NCI-H1930 (cell line): ENCODE measurements around the gene ACVRL1.

Source experiments
- DNase-seq, 2 experiments: peaks; one replicate each; lab custom pipeline; 2025; lab: John Stamatoyannopoulos, UW

Gene ACVRL1

DNA sequence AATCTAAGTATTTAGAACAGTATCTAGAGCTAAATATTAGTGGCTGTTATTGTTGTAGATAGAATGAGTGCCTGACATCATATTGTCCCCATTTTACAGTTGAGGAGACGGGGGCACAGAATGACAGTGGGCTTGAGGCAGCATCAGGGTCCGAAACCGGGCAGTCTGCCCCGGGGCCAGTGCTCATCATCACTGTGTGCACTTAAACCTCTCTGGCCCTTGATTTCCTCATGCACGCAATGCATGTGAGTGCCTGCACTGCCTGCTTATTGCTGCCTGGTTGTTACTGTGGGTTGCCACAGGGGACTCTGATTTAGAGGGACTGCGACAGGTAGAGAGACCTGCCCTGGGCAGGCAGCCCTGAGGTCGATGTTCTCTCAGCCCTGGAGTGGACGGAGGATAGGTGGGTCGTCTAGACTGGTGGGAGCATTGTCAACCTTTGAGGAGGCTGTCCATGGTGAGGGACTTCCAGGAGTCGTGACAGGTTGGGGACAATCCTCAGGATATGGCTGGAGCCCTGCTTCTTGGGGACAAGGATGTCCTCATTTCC, 9.8 kb downstream of the ACVRL1 start:
- no peak for DNase-seq

GRCh38 chr12:51917746-51918453, 10.6 kb downstream of the ACVRL1 start:
- DNase-seq = no peak

DNA sequence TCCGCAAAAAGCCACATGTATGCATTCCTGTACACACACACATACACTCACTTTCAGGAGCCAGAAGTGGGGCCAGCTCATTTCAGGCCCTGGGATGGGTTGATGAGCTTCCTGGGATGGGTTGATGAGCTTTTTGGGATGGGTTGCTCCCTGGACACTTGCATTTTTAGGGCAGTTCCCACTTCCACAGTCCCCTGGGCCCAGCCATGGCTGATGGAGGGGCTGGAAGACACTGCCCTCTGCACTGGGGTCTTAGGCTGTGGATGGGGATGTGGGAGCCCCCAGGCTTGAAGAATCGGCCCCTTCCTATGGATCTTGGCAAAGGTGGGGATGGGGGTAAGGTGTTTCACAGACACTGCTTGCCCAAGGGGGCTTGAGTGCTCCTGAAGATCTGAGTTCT, 12.7 kb downstream of the ACVRL1 start:
- DNase-seq = no peak

- DNase-seq = no peak
Observed at GRCh38 chr12:51921017-51921725, 13.9 kb downstream of the ACVRL1 start.

- no peak for DNase-seq
Observed at GRCh38 chr12:51922146-51922545, 14.8 kb downstream of the ACVRL1 start.

GRCh38 chr12:51922762-51923505, 15.6 kb downstream of the ACVRL1 start:
- no peak for DNase-seq

DNA sequence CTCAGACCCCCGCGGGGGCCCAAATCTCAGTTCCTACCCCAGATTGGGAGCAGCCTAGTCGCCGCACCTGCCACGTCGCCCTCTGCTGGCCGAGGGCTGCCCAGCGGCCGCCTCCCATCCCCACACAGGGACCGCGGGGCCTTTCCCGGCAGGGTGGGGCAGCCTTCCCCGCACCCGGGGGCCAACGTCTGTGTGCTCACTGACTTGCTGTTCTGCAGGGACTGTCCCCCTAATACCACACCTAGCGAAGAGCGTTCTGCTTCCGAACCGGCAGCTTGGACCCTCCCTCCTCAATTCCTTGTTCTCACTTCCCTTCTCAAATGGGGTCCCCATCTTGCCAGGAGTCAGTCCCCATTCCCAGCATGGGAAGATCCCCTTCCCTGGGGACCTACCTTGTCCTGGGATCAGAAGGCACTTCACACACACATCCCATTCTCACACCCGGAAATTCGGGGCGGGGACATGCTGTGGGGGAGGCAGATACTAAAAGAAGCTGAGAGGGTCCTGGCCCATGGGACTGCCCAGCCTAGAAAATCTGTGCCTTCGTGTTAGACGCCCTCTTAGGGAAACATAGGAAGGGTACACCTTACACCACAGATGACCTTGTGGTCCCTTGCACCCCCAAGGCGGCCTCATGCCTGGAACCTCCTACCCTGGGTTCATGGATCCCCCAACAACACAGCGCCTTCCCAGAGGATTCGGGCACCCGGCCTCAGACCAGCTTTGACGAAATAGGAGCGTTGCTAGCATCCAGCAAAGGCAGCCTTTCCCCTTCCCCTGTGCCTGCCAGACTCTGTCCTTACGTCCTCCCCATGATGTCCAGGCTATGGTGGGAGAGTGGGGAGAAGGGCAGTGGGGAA, 16.4 kb downstream of the ACVRL1 start:
- DNase-seq = peak; percentile 22 to 45

DNA sequence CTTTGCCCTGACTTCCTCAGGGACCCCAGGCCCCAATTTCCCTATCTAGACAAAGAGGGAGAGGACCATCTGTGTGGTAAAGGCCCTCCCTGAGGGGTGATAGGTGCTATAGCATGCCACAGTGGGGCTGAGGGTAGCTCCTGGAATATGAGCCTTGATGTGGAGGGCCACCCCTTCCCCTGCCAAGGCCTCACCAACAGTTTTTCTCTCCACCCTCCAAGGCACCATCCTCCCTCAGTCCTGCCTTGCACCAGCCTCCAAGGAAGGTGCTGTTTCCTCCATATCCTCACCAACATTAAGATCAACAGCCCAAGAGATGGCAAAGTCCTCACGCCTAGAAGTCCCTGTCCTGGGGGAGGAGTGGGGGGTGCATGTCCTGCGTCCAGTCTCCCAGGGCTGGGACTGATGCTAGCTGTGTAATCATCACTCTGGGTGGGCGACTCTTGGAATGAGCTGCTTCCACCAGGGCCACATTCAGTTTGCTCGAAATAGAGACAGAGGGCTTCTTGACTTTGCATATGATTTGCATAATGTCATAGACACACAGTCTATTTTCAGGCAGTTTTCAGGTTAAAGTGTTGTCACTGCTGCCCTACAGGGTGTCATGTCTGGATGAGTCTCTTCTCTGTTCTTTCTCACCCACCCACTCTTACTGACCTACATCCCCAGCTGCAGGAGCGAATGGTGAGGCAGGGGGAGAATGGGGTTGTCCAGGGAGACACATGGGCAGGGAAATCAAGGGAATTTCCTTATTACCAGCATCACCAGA, 17.4 kb downstream of the ACVRL1 start:
- no peak for DNase-seq

- DNase-seq = no peak
Observed at GRCh38 chr12:51925346-51926063, 18.2 kb downstream of the ACVRL1 start.

DNA sequence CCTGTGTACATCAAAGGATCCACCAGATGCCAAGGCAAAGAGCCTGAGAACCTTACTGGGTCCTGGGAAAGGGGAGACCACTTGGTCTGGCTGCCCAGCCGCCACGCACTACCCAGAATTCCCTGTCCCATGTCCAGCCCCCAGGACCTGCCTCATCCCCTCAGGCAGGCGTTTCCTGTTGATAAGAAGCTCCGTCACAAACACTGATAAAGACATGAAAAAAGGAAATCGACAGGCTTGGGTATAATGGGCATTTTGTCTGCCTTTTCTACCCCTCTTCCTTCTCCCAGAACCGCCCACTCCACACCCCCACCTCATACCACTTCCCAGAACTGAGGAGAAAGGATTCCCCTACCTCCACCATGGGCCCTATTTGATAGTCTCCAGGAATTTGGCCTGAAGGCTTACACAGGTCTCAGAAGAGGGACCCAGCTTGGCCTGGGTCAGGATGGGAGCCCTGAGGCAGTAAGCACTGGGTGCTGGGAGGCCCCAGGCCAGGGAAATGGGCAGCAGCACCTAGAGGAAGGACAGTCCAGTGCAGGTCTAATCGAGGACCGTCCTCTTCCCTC, 18.8 kb downstream of the ACVRL1 start:
- DNase-seq = no peak

- DNase-seq = no peak
Observed at GRCh38 chr12:51926718-51927117, 19.4 kb downstream of the ACVRL1 start.

DNA sequence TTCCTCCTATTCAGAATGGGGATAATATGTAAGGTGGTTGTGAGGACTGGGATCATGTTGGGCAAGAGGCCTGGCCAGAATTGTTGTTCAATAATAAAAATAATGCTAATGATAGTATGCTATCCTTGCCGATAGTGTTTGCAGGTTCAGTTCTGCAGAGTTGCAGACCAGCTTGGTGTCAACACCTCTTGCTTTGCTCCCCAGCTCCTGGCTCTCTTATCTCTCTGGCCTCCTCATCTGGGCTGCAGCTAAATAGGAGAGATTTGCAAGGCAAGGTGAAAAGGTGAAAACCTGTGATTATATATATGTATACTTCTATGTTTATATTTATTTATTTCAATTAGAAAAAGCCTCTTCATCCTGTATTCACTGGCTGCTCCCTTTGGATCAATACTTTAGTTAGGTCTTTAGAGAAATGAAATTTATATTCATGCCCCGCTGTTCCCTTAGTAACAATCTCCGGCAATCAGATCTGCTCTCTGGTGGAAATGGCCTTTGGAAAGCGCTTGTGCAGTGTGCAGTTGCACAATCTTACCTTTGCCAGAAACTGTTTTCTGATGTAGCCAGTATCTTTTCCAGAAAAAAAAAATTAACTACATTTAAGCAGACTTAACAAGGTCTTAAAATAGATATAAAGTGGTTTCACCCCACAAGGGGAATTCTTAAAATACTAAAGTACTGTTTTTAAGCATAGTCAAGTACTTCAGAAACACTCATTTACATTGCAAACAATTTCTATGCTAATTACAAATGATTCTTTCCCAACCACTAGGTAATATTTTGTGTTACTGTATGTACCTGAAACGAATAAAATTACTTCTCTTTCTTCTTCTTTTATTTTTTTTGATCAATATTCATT, 25.1 kb downstream of the ACVRL1 start:
- no peak for DNase-seq

- no peak for DNase-seq
Observed at GRCh38 chr12:51934080-51934479, 26.8 kb downstream of the ACVRL1 start.

DNA sequence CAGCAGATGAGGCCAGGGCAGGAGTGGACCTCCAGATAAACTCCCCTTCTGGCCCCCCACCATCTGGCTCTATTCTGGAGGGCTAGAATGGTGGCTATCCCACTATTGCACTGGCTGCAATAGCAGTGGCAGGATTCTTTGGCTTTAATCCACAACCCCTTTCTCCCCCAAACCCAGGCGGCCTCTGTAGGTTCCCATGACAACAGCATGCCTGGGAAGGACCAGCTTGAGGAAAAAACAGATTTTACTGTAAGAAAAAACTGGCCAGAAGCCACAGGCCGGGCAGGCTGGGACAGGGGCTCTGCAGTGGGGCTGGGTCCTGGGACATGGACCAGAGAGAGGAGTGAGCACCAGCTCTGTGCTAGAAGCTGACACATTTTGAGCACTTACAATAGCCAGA, 30.6 kb downstream of the ACVRL1 start:
- no peak for DNase-seq

- no peak for DNase-seq
Observed at GRCh38 chr12:51938726-51939125, 31.4 kb downstream of the ACVRL1 start.

DNA sequence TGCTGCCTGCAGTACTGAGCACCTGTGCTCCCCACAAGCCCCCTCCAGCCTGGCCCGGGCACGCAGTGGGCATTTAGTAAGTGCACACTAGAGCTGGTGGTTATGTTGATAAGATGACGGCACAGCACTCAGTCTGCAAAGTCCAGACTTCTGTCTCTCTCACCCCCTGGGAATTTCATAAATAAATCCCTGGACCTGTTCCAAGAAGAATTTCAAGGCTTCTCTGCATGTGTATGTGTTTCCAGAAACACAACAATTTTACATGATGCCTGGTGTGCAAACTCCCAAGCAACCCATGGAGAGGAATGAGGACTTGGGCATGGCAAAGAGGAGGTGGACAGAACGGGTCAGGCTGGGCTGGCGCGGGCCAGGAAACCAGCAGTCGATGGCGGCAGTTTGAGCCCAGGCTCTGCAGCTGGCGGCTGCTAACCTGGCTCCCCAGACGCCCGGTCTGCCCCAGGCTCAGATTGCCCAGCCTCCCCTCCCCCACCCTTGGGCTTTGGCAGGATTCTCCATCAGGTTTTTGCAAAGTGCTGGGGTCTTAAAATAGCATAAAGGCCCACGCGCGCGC, 33.8 kb downstream of the ACVRL1 start:
- no peak for DNase-seq

GRCh38 chr12:51941604-51942003, 34.3 kb downstream of the ACVRL1 start:
- DNase-seq = no peak

GRCh38 chr12:51942056-51942455, 34.8 kb downstream of the ACVRL1 start:
- no peak for DNase-seq
